Measurements from ENCODE around the gene IFT122. TPM values are rescaled to one million over a fixed set of nuclear protein-coding genes. Genes with fewer than 3 reads are reported as not detected.

Gene IFT122
- total RNA-seq, 1 donor from 2014 or later: 19.2 TPM

DNA sequence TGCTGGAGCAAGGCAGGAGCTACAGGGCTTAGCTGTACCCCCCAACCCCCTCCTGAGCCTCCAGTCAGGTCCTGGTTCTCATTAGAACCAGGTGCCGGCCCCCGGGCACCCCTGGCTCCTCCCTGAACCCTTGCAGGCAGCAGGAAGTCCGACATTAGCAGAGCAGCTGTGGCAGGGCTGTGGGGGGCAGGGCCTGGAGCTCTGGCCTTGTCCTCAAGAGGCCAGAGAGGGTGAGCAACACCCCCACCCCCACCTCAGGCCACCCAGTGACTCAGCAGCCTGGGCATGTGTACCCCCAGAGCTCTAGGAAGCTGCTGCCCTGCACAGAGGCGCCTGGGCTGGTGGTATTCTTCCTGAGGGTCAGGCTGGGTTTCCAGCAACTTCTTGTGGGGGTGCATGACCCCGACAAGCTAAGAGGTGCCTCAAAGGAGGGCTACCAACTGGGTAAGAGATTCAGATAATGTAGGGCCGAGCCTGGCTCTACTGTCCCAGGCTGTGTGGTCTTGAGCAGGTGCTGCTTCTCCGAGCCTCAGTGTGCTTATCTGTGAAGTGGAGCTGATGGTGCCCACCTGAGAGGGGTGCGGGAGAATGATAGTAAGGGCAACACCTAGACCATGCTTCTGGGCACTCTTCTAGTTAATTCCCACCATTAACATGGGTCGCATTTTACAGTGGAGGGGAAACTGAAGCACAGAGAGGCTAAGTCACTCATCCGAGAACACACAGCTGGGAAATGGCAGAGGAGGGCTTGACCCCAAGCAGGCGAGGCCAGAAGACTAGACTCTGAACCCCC is 118.9 kb downstream of the IFT122 start:
- H3K36me3 Mint-ChIP-seq (ENCODE audit: low read depth): no peaks in the 10 kb centered on the region
- POLR2A ChIA-PET: interaction anchor here (1.6 kb wide), 1 partner anchor 47 kb away, joined by 3 read pairs; no protein-coding TSS in a partner anchor

DNA sequence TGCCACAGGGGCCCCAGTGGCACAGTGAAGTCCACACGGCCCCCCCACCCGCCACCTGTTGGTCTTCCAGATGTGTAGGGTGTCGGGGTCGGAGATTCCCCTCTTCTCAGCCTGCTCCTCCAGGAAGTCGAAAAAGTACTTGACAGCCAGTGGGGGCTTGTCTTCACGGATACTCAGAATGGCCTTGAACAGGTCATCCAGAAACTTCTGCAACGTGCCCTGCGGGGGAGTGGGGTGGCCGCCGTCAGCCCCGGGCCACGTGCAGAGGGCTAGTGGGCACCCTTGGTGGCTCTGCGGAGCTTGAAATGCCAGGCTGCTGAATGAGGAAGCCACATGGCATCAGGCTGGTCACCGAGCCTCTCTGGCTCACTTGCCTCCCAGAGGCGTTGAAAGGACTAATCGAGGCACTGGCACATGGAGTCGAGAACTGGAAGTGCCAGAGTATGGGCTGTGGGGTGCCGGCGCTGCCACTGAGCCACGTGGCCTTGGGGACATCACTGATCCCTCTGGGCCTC is 119.6 kb downstream of the IFT122 start:
- Mint-ChIP-seq H3K36me3 (ENCODE audit: low read depth) (no peaks in the 10 kb centered on the region), H3K4me1 (peaks cover 6% of the 10 kb centered on the region), H3K9me3 (no peaks in the 10 kb centered on the region), H3K4me3 (no peak overlapping the region), H3K27me3 (peaks cover 3% of the 10 kb centered on the region), H3K27ac (no peak overlapping the region)
- intact Hi-C loops (cut with micrococcal nuclease): no loop called here
- ChIA-PET POLR2A (no interaction called here), CTCF (no interaction called here)
- TF ChIP-seq, protein P1, sequence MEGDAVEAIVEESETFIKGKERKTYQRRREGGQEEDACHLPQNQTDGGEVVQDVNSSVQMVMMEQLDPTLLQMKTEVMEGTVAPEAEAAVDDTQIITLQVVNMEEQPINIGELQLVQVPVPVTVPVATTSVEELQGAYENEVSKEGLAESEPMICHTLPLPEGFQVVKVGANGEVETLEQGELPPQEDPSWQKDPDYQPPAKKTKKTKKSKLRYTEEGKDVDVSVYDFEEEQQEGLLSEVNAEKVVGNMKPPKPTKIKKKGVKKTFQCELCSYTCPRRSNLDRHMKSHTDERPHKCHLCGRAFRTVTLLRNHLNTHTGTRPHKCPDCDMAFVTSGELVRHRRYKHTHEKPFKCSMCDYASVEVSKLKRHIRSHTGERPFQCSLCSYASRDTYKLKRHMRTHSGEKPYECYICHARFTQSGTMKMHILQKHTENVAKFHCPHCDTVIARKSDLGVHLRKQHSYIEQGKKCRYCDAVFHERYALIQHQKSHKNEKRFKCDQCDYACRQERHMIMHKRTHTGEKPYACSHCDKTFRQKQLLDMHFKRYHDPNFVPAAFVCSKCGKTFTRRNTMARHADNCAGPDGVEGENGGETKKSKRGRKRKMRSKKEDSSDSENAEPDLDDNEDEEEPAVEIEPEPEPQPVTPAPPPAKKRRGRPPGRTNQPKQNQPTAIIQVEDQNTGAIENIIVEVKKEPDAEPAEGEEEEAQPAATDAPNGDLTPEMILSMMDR (IDR thresholded peaks at IDR 0.05): no peak
- no peak for DNase-seq
- ATAC-seq (ENCODE audit: low read depth): no peak

More for the DNA sequence above, 118.9 kb downstream of the IFT122 start:
- ATAC-seq (ENCODE audit: low read depth) (no peak), DNase-seq (no peak)
- Mint-ChIP-seq H3K4me3 (no peak overlapping the region), H3K9me3 (no peaks in the 10 kb centered on the region), H3K27me3 (peaks cover 3% of the 10 kb centered on the region), H3K4me1 (peaks cover 8% of the 10 kb centered on the region), H3K27ac (no peak overlapping the region)
- CTCF ChIA-PET: no interaction called here
- intact Hi-C loops (cut with micrococcal nuclease): no loop called here
- TF ChIP-seq, protein P1 (IDR thresholded peaks at IDR 0.05): no peak

GRCh38 chr3:129560269-129560787 is 120.3 kb downstream of the IFT122 start:
- H3K9me3 Mint-ChIP-seq: no peaks in the 10 kb centered on the region
- DNase-seq: no peak
- no peak overlapping the region for H3K4me3 Mint-ChIP-seq
- intact Hi-C loops (cut with micrococcal nuclease): no loop called here
- CTCF ChIA-PET: no interaction called here
- TF ChIP-seq, protein P1 (IDR thresholded peaks at IDR 0.05): no peak
- no peak overlapping the region for H3K27ac Mint-ChIP-seq
- ATAC-seq (ENCODE audit: low read depth): no peak
- no peaks in the 10 kb centered on the region for H3K36me3 Mint-ChIP-seq (ENCODE audit: low read depth)
- POLR2A ChIA-PET: no interaction called here
- H3K4me1 Mint-ChIP-seq: peaks cover 6% of the 10 kb centered on the region
- H3K27me3 Mint-ChIP-seq: peaks cover 3% of the 10 kb centered on the region

DNA sequence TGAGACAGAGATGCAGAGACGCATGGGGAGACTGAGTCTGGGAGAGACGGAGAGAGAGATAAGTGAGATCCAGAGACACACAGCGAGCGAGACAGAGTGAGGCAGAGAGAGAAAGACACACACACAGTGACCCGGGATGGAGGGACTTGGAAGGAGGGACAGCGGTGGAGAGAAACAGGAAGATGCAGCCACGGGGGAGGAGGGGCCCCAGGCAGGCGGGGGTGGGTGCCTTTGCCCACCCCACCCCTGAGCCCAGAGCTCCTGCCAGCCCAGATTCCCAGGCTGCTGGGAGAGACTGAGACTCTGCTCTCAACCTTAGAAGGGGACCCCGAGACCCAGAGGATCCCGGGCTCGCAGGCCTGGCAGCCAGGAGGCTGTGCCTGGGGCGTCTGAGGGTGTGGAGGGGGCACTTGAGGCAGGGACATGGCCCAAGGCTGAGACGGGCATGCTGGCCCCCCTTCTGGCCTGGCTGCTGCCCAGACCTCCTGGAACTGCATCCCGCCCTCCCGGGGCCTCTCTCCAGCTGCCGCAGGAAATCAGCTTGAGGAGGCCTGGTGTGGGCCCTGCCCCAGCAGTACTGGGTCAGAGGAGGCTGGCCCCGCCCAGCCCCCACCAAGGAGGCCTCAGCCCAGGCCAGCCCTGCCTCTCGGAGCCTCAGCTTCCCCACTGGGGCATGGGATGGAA is 121.0 kb downstream of the IFT122 start:
- peaks cover 6% of the 10 kb centered on the region for H3K4me1 Mint-ChIP-seq
- H3K4me3 Mint-ChIP-seq: no peak overlapping the region
- no peaks in the 10 kb centered on the region for H3K9me3 Mint-ChIP-seq
- POLR2A ChIA-PET: no interaction called here
- peaks cover 3% of the 10 kb centered on the region for H3K27me3 Mint-ChIP-seq
- ATAC-seq (ENCODE audit: low read depth): no peak
- no peak overlapping the region for H3K27ac Mint-ChIP-seq
- no peaks in the 10 kb centered on the region for H3K36me3 Mint-ChIP-seq (ENCODE audit: low read depth)
- intact Hi-C loops (cut with micrococcal nuclease): no loop called here
- DNase-seq: no peak
- TF ChIP-seq, protein P1 (IDR thresholded peaks at IDR 0.05): no peak
- CTCF ChIA-PET: no interaction called here

GRCh38 chr3:129561619-129562248 is 121.7 kb downstream of the IFT122 start:
- intact Hi-C loops (cut with micrococcal nuclease): no loop called here
- Mint-ChIP-seq H3K36me3 (ENCODE audit: low read depth) (no peaks in the 10 kb centered on the region), H3K27me3 (peaks cover 3% of the 10 kb centered on the region), H3K9me3 (no peaks in the 10 kb centered on the region), H3K27ac (no peak overlapping the region), H3K4me3 (no peak overlapping the region), H3K4me1 (peaks cover 6% of the 10 kb centered on the region)
- POLR2A ChIA-PET: no interaction called here
- CTCF ChIA-PET: no interaction called here
- ATAC-seq (ENCODE audit: low read depth): no peak
- TF ChIP-seq, protein P1 (IDR thresholded peaks at IDR 0.05): no peak
- no peak for DNase-seq
